ENCODE measurements around the gene STAT3. TPM values are rescaled to one million over a fixed set of nuclear protein-coding genes. Genes with fewer than 3 reads are reported as not detected.

The STAT3 gene
- total RNA-seq, 1 experiment from 2014 or later, result 74.6 TPM

GRCh38 chr17:42405963-42406495 is 17.8 kb upstream of the STAT3 start:
- CTCF ChIA-PET, result interaction anchor here (0.6 to 0.7 kb wide), 2 partner anchors 17 to 124 kb away, joined by 4 to 8 read pairs; partner anchors contain the start of gene CAVIN1
- peaks cover 55% of the 10 kb centered on the region for H3K4me1 ChIP-seq (replicated peaks; ENCODE audit: insufficient read depth)

DNA sequence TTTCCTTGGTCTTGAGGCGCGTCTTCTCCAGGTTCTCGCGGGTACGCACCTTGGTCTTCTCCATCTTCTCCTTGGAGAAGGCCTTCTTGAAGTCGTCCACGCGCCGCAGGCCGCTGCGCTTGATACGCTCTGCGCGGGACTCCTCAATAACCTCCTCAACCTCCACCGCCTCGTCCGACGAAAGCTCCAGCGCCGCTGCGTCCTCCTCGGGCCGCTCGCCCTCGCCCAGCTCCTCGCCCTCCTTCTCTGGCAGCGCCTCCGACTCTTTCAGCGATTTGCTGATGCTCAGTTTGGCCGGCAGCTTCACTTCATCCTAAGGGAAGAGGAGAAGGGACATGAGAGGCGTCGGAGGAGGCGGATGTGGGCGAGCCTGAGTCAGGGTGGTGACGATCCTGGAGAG is 16.8 kb upstream of the STAT3 start:
- Histone ChIP-seq H3K36me3 (ENCODE audit: low read depth) (no peaks in the 10 kb centered on the region), H3K27me3 (ENCODE audit: insufficient read depth, low read depth) (no peaks in the 10 kb centered on the region), H3K9me2 (ENCODE audit: insufficient read depth) (no peaks in the 10 kb centered on the region), H3K9me3 (ENCODE audit: insufficient read depth, low read depth) (no peaks in the 10 kb centered on the region), H4K20me1 (ENCODE audit: insufficient read depth) (no peaks in the 10 kb centered on the region), H3K4me2 (no peak overlapping the region), H3F3A (ENCODE audit: insufficient read depth, low read depth) (peaks cover 48% of the 10 kb centered on the region), H3K79me2 (ENCODE audit: low read depth) (peaks cover 29% of the 10 kb centered on the region), H3K4me1 (replicated peaks; ENCODE audit: insufficient read depth) (peaks cover 54% of the 10 kb centered on the region), H3K4me3 (no peak overlapping the region), H2AFZ (no peak overlapping the region), H3K27ac (no peak overlapping the region)
- no peak for DNase-seq
- ChIA-PET POLR2A (ENCODE audit: unreplicated experiment) (no interaction called here), CTCF (no interaction called here)
- BruUV-seq (replicated peaks), result no TSS peak
- TF ChIP-seq CTCF (conservative IDR thresholded peaks at IDR 0.05) (no peak), EZH2 (IDR thresholded peaks at IDR 0.05; ENCODE audit: low read depth) (no peak)
- intact Hi-C loops (cut with micrococcal nuclease; ENCODE audit: unreplicated experiment), result loop anchor here (5.0 kb wide), 1 partner anchor 112 kb away; no protein-coding TSS in a partner anchor

More at GRCh38 chr17:42405963-42406495, 17.8 kb upstream of the STAT3 start:
- H3K36me3 ChIP-seq (ENCODE audit: low read depth), result no peaks in the 10 kb centered on the region
- no peak overlapping the region for H3K4me2 ChIP-seq
- TF ChIP-seq EZH2 (IDR thresholded peaks at IDR 0.05; ENCODE audit: low read depth) (no peak), CTCF (conservative IDR thresholded peaks at IDR 0.05) (peak; percentile 75)
- H4K20me1 ChIP-seq (ENCODE audit: insufficient read depth), result no peaks in the 10 kb centered on the region
- intact Hi-C loops (cut with micrococcal nuclease; ENCODE audit: unreplicated experiment), result loop anchor here (1.0 to 5.0 kb wide), 2 partner anchors 83 to 111 kb away; no protein-coding TSS in a partner anchor
- H3K27me3 ChIP-seq (ENCODE audit: insufficient read depth, low read depth), result no peaks in the 10 kb centered on the region
- POLR2A ChIA-PET (ENCODE audit: unreplicated experiment), result no interaction called here
- no TSS peak for BruUV-seq (replicated peaks)
- H3F3A ChIP-seq (ENCODE audit: insufficient read depth, low read depth), result peaks cover 57% of the 10 kb centered on the region
- H3K9me3 ChIP-seq (ENCODE audit: insufficient read depth, low read depth), result no peaks in the 10 kb centered on the region
- no peak overlapping the region for H2AFZ ChIP-seq
- H3K79me2 ChIP-seq (ENCODE audit: low read depth), result peaks cover 29% of the 10 kb centered on the region
- no peak overlapping the region for H3K27ac ChIP-seq
- H3K9me2 ChIP-seq (ENCODE audit: insufficient read depth), result no peaks in the 10 kb centered on the region
- H3K4me3 ChIP-seq, result no peak overlapping the region
- DNase-seq, result peak in 1 of 2 experiments; percentile 45

- Histone ChIP-seq H4K20me1 (ENCODE audit: insufficient read depth) (no peaks in the 10 kb centered on the region), H3K9me2 (ENCODE audit: insufficient read depth) (no peaks in the 10 kb centered on the region), H3K4me2 (no peak overlapping the region), H3K79me2 (ENCODE audit: low read depth) (peaks cover 29% of the 10 kb centered on the region), H3K27ac (no peak overlapping the region), H3K4me3 (no peak overlapping the region), H3F3A (ENCODE audit: insufficient read depth, low read depth) (peaks cover 45% of the 10 kb centered on the region), H2AFZ (no peak overlapping the region), H3K9me3 (ENCODE audit: insufficient read depth, low read depth) (no peaks in the 10 kb centered on the region), H3K4me1 (replicated peaks; ENCODE audit: insufficient read depth) (peaks cover 52% of the 10 kb centered on the region), H3K27me3 (ENCODE audit: insufficient read depth, low read depth) (no peaks in the 10 kb centered on the region), H3K36me3 (ENCODE audit: low read depth) (no peaks in the 10 kb centered on the region)
- intact Hi-C loops (cut with micrococcal nuclease; ENCODE audit: unreplicated experiment), result loop anchor here (5.0 kb wide), 1 partner anchor 113 kb away; no protein-coding TSS in a partner anchor
- DNase-seq, result no peak
- CTCF ChIA-PET, result interaction anchor here (0.6 kb wide), 1 partner anchor 81 kb away, joined by 6 read pairs; no protein-coding TSS in a partner anchor
- no TSS peak for BruUV-seq (replicated peaks)
- TF ChIP-seq EZH2 (IDR thresholded peaks at IDR 0.05; ENCODE audit: low read depth) (no peak), CTCF (conservative IDR thresholded peaks at IDR 0.05) (no peak)
- POLR2A ChIA-PET (ENCODE audit: unreplicated experiment), result interaction anchor here (0.6 kb wide), 1 partner anchor 151 kb away, joined by 5 read pairs; no protein-coding TSS in a partner anchor
Measured at GRCh38 chr17:42404326-42405055, 16.2 kb upstream of the STAT3 start.

All from PC-9 (cell line).